HepG2 (cell line): ENCODE results near the gene PHTF1. TPM values are rescaled to one million over a fixed set of nuclear protein-coding genes. Genes with fewer than 3 reads are reported as not detected.

Source experiments
- ATAC-seq: fragments of 200-7000 bp; cut with Tn5 transposase; 3 replicates; pipeline ENCODE4 v1.9.1; 2020; ENCODE audit warnings: mild to moderate bottlenecking, moderate library complexity
- BruUV-seq: library from RNA; stranded (reverse); fragments of 400-500 nt; replicated peaks from 2 replicates; lab custom pipeline; 2021; lab: Mats Ljungman, UMichigan
- CTCF ChIA-PET: fragments of 300-600 bp; formaldehyde crosslinking; extraction: SDS; loops from one replicate; lab custom pipeline; 2021; ENCODE audit warnings: low total read pairs, inconsistent platforms, low intra/inter-chr PET ratio; lab: Yijun Ruan, JAX
- POLR2A ChIA-PET: fragments of 350-600 bp; sonication (Branson Sonifier 250); formaldehyde crosslinking; loops from one replicate; lab custom pipeline; 2020; ENCODE audit warnings: antibody characterized with exemption, inconsistent platforms; lab: Yijun Ruan, JAX
- DNase-seq: peaks from one replicate; pipeline ENCODE4 v3.0.0-alpha.2; 2015; ENCODE audit warnings: low spot score
- FAIRE-seq: peaks from 3 replicates; lab custom pipeline; 2011; peaks lifted over from hg19 to GRCh38; lab: Jason Lieb, UNC
- H2AFZ ChIP-seq: one replicate; pipeline ENCODE4 v1.6.1; 2011; ENCODE audit warnings: low read length, inconsistent platforms
- H3K27ac ChIP-seq: fragments of 300-600 bp; 3 replicates; pipeline ENCODE4 v1.8.0; 2011; ENCODE audit warnings: mixed run types, mild to moderate bottlenecking, mixed read lengths, low read length, inconsistent platforms; ENCODE audit not compliant: insufficient read depth; ENCODE audit errors: extremely low read length
- H3K27me3 ChIP-seq, 2 experiments: fragments of 200-600 bp in 1 of 2; 2 replicates in 1 of 2; 3 replicates in 1 of 2; pipeline versions ENCODE4 v1.6.0 to v1.8.0; 2011; ENCODE audit warnings: low read length in 2 of 2, mild to moderate bottlenecking in 2 of 2, moderate library complexity in 2 of 2, inconsistent platforms in 1 of 2; ENCODE audit not compliant: insufficient read depth in 2 of 2, control insufficient read depth in 1 of 2
- H3K36me3 ChIP-seq, 2 experiments: fragments of 200-600 bp in 1 of 2; replicated peaks in 1 of 2; 2 replicates in 1 of 2; 3 replicates in 1 of 2; pipeline versions ENCODE4 v1.5.1 to v1.8.0; 2011; ENCODE audit warnings: low read length in 2 of 2, inconsistent platforms in 1 of 2; ENCODE audit not compliant: insufficient read depth in 2 of 2, control insufficient read depth in 1 of 2
- H3K4me1 ChIP-seq: 2 replicates; pipeline ENCODE4 v1.5.1; 2012; ENCODE audit warnings: low read length, inconsistent platforms; ENCODE audit not compliant: insufficient read depth
- H3K4me2 ChIP-seq: 2 replicates; pipeline ENCODE4 v1.6.0; 2011; ENCODE audit warnings: low read depth, low read length, inconsistent platforms
- H3K4me3 ChIP-seq, 3 experiments: fragments of 200-600 bp in 1 of 3; sonication (generic), shearing (Covaris generic) in 1 of 3; replicated peaks in 1 of 3; 2 replicates each; pipeline ENCODE4 v1.5.1; 2011 to 2016; ENCODE audit warnings: low read length in 3 of 3, inconsistent platforms in 2 of 3, low read depth in 2 of 3, mild to moderate bottlenecking in 2 of 3, control low read depth in 1 of 3, mixed read lengths in 1 of 3; ENCODE audit not compliant: insufficient read depth in 1 of 3
- H3K79me2 ChIP-seq: one replicate; pipeline ENCODE4 v1.6.1; 2011; ENCODE audit warnings: low read length, inconsistent platforms; ENCODE audit not compliant: insufficient read depth
- H3K9ac ChIP-seq: 2 replicates; pipeline ENCODE4 v1.6.0; 2011; ENCODE audit warnings: mild to moderate bottlenecking, low read depth, low read length, inconsistent platforms; ENCODE audit not compliant: insufficient read depth
- H3K9me3 ChIP-seq: 2 replicates; pipeline ENCODE4 v1.5.1; 2012; ENCODE audit warnings: mild to moderate bottlenecking, low read length
- H4K20me1 ChIP-seq: 2 replicates; pipeline ENCODE4 v1.6.0; 2011; ENCODE audit warnings: inconsistent platforms, mild to moderate bottlenecking, low read length, moderate library complexity; ENCODE audit not compliant: insufficient read depth
- CEBPB ChIP-seq: IDR thresholded peaks from 2 replicates; pipeline ENCODE4 v1.6.1; 2011; ENCODE audit warnings: low read depth, low read length, improper control_type of control experiment, borderline replicate concordance
- MED8 ChIP-seq: sonication (generic); formaldehyde crosslinking; IDR thresholded peaks from 2 replicates; pipeline ENCODE4 v1.8.1; 2023; ENCODE audit warnings: mild to moderate bottlenecking, missing genetic modification reagents; ENCODE audit not compliant: insufficient replicate concordance
- MIER3 ChIP-seq: IDR thresholded peaks from 2 replicates; pipeline ENCODE4 v1.6.1; 2016; ENCODE audit warnings: missing compliant biosample characterization, borderline replicate concordance
- ZNF205 ChIP-seq: IDR thresholded peaks from 2 replicates; pipeline ENCODE4 v1.6.1; 2018; ENCODE audit warnings: missing biosample characterization, missing genetic modification reagents
- ZNF230 ChIP-seq: sonication (generic); formaldehyde crosslinking; IDR thresholded peaks from 2 replicates; pipeline ENCODE4 v1.4.0; 2020; ENCODE audit warnings: mild to moderate bottlenecking, missing genetic modification reagents
- ZNF672 ChIP-seq: sonication (generic); formaldehyde crosslinking; IDR thresholded peaks from 2 replicates; pipeline ENCODE4 v1.8.1; 2022; ENCODE audit warnings: missing genetic modification reagents
- WGBS: methylation state at CpG from one replicate; pipeline ENCODE4 v1.1.6; 2017; ENCODE audit warnings: low lambda C conversion rate; 5-methylcytosine and 5-hydroxymethylcytosine counted together
- in situ Hi-C: cut with HindIII; loops from 2 replicates; pipeline ENCODE4 v1.10.0; 2017; ENCODE audit warnings: low pct_unique_long_range_greater_than_20kb; ENCODE audit not compliant: extremely low pct_ligation_motif_present
- intact Hi-C: fragments of 100-400 bp; cut with micrococcal nuclease; formaldehyde crosslinking; loops from one replicate; pipeline ENCODE4 v1.10.0; 2022; ENCODE audit not compliant: unreplicated experiment
- polyA plus RNA-seq, 8 experiments: library from polyadenylated mRNA; depleted of rRNA in 3 of 8; stranded (reverse) in 7 of 8; unstranded in 1 of 8; fragments of >200 nt; fragmentation: Illumina TruSeq in 4 of 8; extraction: Trizol in 4 of 8; gene quantifications; 2 replicates each; pipeline versions ENCODE4 v1.2.1 to v1.2.3, GENCODE V29; 2011 to 2016; ENCODE audit warnings: low read depth in 4 of 8, missing spikeins in 1 of 8, mixed read lengths in 1 of 8; ENCODE audit not compliant: insufficient read depth in 1 of 8
- total RNA-seq, 5 experiments: library from RNA; depleted of rRNA; stranded (reverse); fragments of >200 nt; fragmentation: Illumina TruSeq; extraction: Trizol; gene quantifications; 2 replicates each; pipeline ENCODE4 v1.2.3, GENCODE V29; 2016; ENCODE audit warnings: low read depth in 1 of 5
- TF ChIP-seq, protein P1 (sequence below): sonication (generic); formaldehyde crosslinking; IDR thresholded peaks from 2 replicates; pipeline ENCODE4 v1.4.0; 2020; ENCODE audit warnings: missing genetic modification reagents, borderline replicate concordance

PHTF1 gene
- total and polyA plus RNA-seq, 2 of the 13 experiments (the other 11 are each of a cell fraction or from before 2014, with no cell fraction given) = 5.0 to 19.7 TPM

DNA sequence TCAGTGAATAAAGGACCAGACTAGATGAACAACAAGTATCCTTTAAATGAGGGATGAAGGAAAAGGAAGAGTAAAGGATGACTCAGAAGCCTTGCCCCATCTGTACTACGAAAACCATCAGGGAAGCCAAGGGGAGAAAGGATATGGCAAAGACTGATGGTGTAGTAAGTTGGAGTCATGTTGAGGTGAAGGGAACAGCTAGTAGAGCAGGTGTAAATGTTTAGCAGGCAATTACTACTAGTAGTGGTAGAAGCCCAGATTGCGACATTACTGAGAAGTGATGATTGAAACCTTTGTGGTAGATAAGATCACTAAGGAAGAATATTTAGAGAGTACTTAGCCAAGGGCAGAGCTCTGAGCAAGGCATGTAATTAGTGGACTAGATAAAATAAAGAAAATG is 84.0 kb downstream of the PHTF1 start:
- Histone ChIP-seq H3K27me3 (no peaks in the 10 kb centered on the region), H2AFZ (no peak overlapping the region), H3K4me3 (no peak overlapping the region), H3K9me3 (no peaks in the 10 kb centered on the region), H4K20me1 (no peaks in the 10 kb centered on the region; the same call in 1 of the 2 replicates), H3K4me2 (no peak overlapping the region), H3K79me2 (no peaks in the 10 kb centered on the region), H3K9ac (no peak overlapping the region), H3K36me3 (peaks cover 1 to 13% of the 10 kb centered on the region in 2 experiments; a peak in 3 of 5 replicates), H3K27ac (no peak overlapping the region), H3K4me1 (no peaks in the 10 kb centered on the region)
- TF ChIP-seq CEBPB = peak; percentile 49
- no peak for TF ChIP-seq MED8 (CRISPR knock-in tag)
- TF ChIP-seq ZNF672 (CRISPR knock-in tag) = no peak
- TF ChIP-seq ZNF205 (CRISPR knock-in tag) = no peak
- TF ChIP-seq, protein P1, sequence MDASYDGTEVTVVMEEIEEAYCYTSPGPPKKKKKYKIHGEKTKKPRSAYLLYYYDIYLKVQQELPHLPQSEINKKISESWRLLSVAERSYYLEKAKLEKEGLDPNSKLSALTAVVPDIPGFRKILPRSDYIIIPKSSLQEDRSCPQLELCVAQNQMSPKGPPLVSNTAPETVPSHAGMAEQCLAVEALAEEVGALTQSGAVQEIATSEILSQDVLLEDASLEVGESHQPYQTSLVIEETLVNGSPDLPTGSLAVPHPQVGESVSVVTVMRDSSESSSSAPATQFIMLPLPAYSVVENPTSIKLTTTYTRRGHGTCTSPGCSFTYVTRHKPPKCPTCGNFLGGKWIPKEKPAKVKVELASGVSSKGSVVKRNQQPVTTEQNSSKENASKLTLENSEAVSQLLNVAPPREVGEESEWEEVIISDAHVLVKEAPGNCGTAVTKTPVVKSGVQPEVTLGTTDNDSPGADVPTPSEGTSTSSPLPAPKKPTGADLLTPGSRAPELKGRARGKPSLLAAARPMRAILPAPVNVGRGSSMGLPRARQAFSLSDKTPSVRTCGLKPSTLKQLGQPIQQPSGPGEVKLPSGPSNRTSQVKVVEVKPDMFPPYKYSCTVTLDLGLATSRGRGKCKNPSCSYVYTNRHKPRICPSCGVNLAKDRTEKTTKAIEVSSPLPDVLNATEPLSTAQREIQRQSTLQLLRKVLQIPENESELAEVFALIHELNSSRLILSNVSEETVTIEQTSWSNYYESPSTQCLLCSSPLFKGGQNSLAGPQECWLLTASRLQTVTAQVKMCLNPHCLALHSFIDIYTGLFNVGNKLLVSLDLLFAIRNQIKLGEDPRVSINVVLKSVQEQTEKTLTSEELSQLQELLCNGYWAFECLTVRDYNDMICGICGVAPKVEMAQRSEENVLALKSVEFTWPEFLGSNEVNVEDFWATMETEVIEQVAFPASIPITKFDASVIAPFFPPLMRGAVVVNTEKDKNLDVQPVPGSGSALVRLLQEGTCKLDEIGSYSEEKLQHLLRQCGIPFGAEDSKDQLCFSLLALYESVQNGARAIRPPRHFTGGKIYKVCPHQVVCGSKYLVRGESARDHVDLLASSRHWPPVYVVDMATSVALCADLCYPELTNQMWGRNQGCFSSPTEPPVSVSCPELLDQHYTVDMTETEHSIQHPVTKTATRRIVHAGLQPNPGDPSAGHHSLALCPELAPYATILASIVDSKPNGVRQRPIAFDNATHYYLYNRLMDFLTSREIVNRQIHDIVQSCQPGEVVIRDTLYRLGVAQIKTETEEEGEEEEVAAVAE (CRISPR knock-in tag) = no peak
- TF ChIP-seq ZNF230 (CRISPR knock-in tag) = no peak
- no peak for TF ChIP-seq MIER3 (CRISPR knock-in tag)
- ATAC-seq (no peak), FAIRE-seq (no peak), DNase-seq (no peak)
- CTCF ChIA-PET = no interaction called here
- POLR2A ChIA-PET = interaction anchor here (0.9 kb wide), 1 partner anchor 602 kb away, joined by 3 read pairs; the partner anchor contains the start of gene LRIG2
- no TSS peak for BruUV-seq
- intact Hi-C loops (loop anchor here (10.0 kb wide), 1 partner anchor 221 kb away; no protein-coding TSS in a partner anchor), in situ Hi-C loops (loop anchor here (5.0 kb wide), 1 partner anchor 533 kb away; no protein-coding TSS in a partner anchor)
- WGBS = 100% methylated on average over 2 of the region's 2 CpGs
